ENCODE results near the gene FIGNL2.
A peak's percentile ranks its signal among the peaks of the same experiment; 100 is the strongest.
"Not testable (repeated sequence)": the region's sequence is repeated elsewhere in the genome, so short reads cannot be mapped to it uniquely, and the experiment has no call there.

Gene FIGNL2

GRCh38 chr12:51817027-51817953 lies 31.2 kb downstream of the FIGNL2 start:
- no peak for DNase-seq (ENCODE audit: low read depth)

GRCh38 chr12:51815571-51815970 lies 32.9 kb downstream of the FIGNL2 start:
- DNase-seq (ENCODE audit: low read depth): no peak

- DNase-seq (ENCODE audit: low read depth): peak; percentile 79
Measured at GRCh38 chr12:51814311-51815088, 34.0 kb downstream of the FIGNL2 start.

DNA sequence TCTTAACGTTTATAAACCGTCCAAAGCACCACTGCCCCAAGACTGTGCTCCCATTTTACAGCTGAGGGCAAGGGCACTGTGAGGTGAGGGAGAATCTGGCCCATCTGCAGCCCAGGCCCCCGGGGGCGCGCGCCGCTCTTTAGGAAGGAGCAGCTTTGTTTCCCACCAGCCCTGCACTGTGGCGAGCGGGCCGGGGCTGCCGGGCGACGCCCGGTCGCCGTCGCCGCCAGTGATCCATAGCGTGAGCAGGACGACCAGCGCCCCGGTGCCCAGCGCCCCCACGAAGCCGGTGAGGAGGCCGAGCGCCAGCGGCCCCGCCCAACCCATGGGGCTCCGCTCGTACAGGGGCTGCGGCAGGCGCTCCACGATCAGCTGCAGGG lies 34.6 kb downstream of the FIGNL2 start:
- DNase-seq (ENCODE audit: low read depth): no peak

- no peak for DNase-seq (ENCODE audit: low read depth)
Measured at GRCh38 chr12:51812871-51813270, 35.6 kb downstream of the FIGNL2 start.

GRCh38 chr12:51811203-51812202 lies 37.0 kb downstream of the FIGNL2 start:
- no peak for DNase-seq (ENCODE audit: low read depth)

GRCh38 chr12:51809193-51809592 lies 39.3 kb downstream of the FIGNL2 start:
- DNase-seq (ENCODE audit: low read depth): no peak

DNA sequence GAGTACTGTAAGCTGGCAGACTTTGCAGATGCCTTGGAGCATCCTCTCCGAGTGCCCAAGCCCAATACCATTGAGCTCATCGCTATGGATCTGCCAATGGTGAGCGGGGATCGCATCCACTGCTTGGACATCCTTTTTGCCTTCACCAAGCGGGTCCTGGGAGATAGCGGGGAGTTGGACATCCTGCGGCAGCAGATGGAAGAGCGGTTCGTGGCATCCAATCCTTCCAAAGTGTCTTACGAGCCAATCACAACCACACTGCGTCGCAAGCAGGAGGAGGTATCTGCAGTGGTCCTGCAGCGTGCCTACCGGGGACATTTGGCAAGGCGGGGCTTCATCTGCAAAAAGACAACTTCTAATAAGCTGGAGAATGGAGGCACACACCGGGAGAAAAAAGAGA lies 41.6 kb downstream of the FIGNL2 start:
- no peak for DNase-seq (ENCODE audit: low read depth)

GRCh38 chr12:51801027-51801426 lies 47.5 kb downstream of the FIGNL2 start:
- no peak for DNase-seq (ENCODE audit: low read depth)

DNA sequence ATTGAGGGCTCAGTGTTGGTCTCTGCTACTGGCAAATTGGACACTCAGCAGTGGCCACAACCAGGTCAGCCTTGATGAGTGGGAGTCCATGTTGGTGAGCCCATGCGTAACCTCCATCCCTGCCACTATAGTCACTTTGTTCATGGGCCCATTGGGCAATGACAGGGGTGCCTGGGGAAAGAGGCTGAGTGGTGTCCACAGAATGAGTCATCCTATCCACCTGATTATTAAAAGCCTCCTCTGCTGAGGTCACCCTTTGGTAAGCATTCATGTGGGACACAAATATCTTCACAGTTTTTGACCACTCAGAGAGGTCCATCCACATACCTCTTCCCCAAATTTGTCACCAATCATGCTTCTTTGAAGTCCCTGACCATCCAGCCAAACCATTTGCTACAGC lies 50.0 kb downstream of the FIGNL2 start:
- no peak for DNase-seq (ENCODE audit: low read depth)

GRCh38 chr12:51798051-51798450 lies 50.5 kb downstream of the FIGNL2 start:
- DNase-seq (ENCODE audit: low read depth): not testable (repeated sequence)

- DNase-seq (ENCODE audit: low read depth): no peak
Measured at GRCh38 chr12:51797301-51797700, 51.2 kb downstream of the FIGNL2 start.

- DNase-seq (ENCODE audit: low read depth): peak; percentile 6
Measured at GRCh38 chr12:51793201-51793600, 55.3 kb downstream of the FIGNL2 start.

DNA sequence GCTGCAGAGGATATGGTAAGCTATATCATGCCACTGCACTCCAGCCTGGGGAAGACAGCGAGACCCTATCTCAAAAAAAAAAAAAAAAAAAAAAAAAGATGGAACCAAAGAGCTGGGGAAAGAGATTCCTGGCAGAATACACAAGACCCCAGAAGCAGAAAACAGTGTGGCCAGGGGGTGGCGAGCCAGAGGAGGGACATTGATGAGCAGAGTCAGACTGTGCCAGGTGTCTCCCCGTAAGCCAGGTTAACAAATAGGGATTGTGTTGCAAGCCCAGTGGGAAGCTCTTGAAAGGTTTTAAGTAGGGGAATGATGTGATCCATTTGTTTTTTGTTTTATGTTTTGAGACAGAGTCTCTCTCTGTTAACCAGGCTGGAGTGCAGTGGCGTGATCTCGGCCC lies 56.1 kb downstream of the FIGNL2 start:
- no peak for DNase-seq (ENCODE audit: low read depth)

DNA sequence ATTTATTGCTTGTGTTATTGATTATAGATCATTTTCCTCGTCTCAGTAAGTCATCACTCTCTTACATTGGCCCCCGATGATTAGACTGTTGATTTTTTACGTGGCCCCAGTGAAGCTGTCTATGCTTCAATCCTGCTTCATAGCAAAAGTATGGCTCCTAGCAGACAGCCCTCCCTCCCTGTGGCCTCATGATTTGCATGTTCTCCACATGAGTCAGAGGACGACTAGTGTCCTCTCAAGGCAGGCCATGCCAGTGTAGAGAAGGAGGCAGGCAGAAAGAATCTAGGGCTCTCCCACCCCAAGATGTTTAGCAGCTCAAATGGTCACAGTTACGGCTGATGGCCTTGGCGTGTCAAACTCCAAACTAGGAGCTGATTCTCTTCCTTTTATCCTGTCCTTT lies 59.6 kb downstream of the FIGNL2 start:
- peak; percentile 37 for DNase-seq (ENCODE audit: low read depth)

DNA sequence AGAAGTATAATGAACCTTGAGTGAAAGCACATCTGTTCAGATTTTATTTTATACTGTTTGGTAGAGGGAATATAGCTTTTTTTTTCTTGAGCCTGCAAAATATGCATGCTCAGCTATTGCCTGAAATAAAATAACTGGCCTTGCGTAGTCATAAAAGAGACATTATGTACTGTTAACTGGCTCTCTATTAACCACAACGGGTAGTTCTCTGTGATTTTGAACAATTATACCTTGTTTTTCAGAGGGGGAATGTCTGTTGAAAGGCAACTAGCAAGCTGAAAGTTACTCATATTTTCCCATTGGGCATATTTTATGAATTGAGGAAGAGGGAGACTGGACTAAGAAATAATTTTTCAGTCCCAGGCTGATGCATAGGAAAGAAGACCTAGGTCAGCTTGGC lies 62.6 kb downstream of the FIGNL2 start:
- DNase-seq (ENCODE audit: low read depth): no peak

DNA sequence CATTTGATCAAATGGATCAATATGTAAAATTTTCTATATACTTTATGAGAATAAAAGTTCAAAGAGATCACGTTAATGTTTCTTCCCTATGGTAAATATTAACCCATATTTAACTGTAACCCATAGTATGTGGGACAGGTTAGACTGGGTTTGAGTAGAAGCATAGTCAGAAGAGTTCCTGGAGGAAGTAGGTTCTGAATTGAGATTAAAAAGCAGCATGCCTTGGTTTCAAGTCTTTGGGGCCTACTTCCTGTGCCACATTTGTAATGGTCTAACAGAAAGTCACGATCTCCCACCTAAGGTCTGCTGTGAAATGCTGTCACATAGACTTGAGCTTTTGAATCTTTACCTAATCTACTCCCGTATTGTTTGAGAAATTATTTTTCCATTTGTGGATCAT lies 63.8 kb downstream of the FIGNL2 start:
- no peak for DNase-seq (ENCODE audit: low read depth)

DNA sequence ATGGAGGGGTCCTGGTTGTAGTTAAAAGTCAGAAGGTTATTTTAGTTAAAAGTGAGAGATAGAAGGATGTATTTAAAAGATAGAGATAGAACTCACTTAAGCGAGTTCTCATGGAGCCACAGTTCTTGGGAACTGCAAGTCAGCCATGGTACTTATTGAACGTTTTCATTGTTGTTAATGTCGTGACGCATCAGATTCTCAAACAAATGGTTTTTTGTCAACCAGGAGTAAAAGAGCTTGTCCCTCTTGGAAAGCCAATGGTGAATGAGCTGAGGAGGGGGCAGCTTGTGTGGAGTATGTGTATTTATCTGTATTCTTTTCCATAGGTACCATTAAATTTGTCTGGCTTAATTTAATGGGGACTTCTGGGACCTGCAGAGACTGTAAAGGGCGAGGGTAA lies 68.6 kb downstream of the FIGNL2 start:
- DNase-seq (ENCODE audit: low read depth): no peak

DNA sequence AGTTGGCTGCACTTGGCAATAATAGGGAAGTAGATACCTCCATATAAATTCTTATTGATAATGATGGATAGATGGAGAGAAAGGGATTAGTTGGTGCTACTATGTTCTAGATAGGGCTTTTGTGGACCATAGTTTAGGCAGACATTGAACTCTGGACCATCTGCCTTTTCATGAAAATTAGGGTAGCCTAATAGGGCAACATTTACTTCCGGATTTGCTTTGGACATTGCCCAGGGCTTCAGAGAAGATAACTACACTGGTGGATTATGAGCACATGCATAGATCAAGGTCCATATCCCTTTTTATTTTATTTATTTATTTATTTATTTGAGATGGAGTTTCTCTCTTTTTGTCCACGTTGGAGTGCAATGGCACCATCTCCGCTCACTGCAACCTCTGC lies 70.5 kb downstream of the FIGNL2 start:
- no peak for DNase-seq (ENCODE audit: low read depth)

GRCh38 chr12:51777457-51777856 lies 71.1 kb downstream of the FIGNL2 start:
- DNase-seq (ENCODE audit: low read depth): no peak

GRCh38 chr12:51774933-51775332 lies 73.6 kb downstream of the FIGNL2 start:
- no peak for DNase-seq (ENCODE audit: low read depth)
